Keratinocyte (primary cell): Measurements from ENCODE around the gene TSPAN11. TPM values are rescaled to one million over a fixed set of nuclear protein-coding genes. Genes with fewer than 3 reads are reported as not detected.

Source experiments
- DNase-seq: peaks from one replicate; pipeline ENCODE4 v3.0.0-alpha.2; 2011; ENCODE audit warnings: low read depth, missing footprints, low spot score
- FAIRE-seq: peaks from 2 replicates; lab custom pipeline; 2011; peaks lifted over from hg19 to GRCh38; lab: Jason Lieb, UNC
- H2AFZ ChIP-seq: 2 replicates; pipeline ENCODE4 v1.6.0; 2012; ENCODE audit warnings: low read length, control low read depth, inconsistent platforms; ENCODE audit not compliant: control insufficient read depth
- H3K27ac ChIP-seq: 2 replicates; pipeline ENCODE4 v1.5.1; 2011; ENCODE audit warnings: low read length; ENCODE audit not compliant: control insufficient read depth, insufficient read depth
- H3K27me3 ChIP-seq: 3 replicates; pipeline ENCODE4 v1.6.0; 2011; ENCODE audit warnings: low read length; ENCODE audit not compliant: control insufficient read depth, insufficient read depth; ENCODE audit errors: extremely low read depth
- H3K36me3 ChIP-seq, 2 experiments: 2 replicates in 1 of 2; 3 replicates in 1 of 2; pipeline ENCODE4 v1.5.1; 2011; ENCODE audit warnings: low read length in 2 of 2, mild to moderate bottlenecking in 1 of 2; ENCODE audit not compliant: control insufficient read depth in 2 of 2, insufficient read depth in 2 of 2; ENCODE audit errors: extremely low read depth in 1 of 2
- H3K4me1 ChIP-seq: 3 replicates; pipeline ENCODE4 v1.5.1; 2011; ENCODE audit warnings: low read length; ENCODE audit not compliant: control insufficient read depth, insufficient read depth; ENCODE audit errors: extremely low read depth
- H3K4me2 ChIP-seq: 3 replicates; pipeline ENCODE4 v1.6.0; 2011; ENCODE audit warnings: low read depth, low read length; ENCODE audit not compliant: control insufficient read depth, insufficient read depth; ENCODE audit errors: extremely low read depth
- H3K4me3 ChIP-seq, 3 experiments: fragments of 200-600 bp in 1 of 3; sonication (generic) in 1 of 3; 2 replicates in 2 of 3; 3 replicates in 1 of 3; pipeline ENCODE4 v1.5.1; 2011 to 2016; ENCODE audit warnings: low read length in 3 of 3, mild to moderate bottlenecking in 3 of 3, control low read depth in 2 of 3, inconsistent platforms in 1 of 3, low read depth in 1 of 3, mixed read lengths in 1 of 3, mixed run types in 1 of 3, moderate library complexity in 1 of 3; ENCODE audit not compliant: control insufficient read depth in 2 of 3, insufficient read depth in 2 of 3; ENCODE audit errors: extremely low read depth in 1 of 3
- H3K79me2 ChIP-seq: 2 replicates; pipeline ENCODE4 v1.6.0; 2012; ENCODE audit warnings: low read length; ENCODE audit not compliant: control insufficient read depth, insufficient read depth
- H3K9ac ChIP-seq: 3 replicates; pipeline ENCODE4 v1.6.0; 2011; ENCODE audit warnings: low read length; ENCODE audit not compliant: control insufficient read depth, insufficient read depth; ENCODE audit errors: extremely low read depth
- H3K9me1 ChIP-seq: 3 replicates; pipeline ENCODE4 v1.6.0; 2011; ENCODE audit warnings: low read length; ENCODE audit not compliant: control insufficient read depth, insufficient read depth; ENCODE audit errors: extremely low read depth
- H3K9me3 ChIP-seq: 2 replicates; pipeline ENCODE4 v1.5.1; 2012; ENCODE audit warnings: low read depth, low read length; ENCODE audit not compliant: control insufficient read depth
- H4K20me1 ChIP-seq: 3 replicates; pipeline ENCODE4 v1.6.0; 2011; ENCODE audit warnings: low read length; ENCODE audit not compliant: control insufficient read depth, insufficient read depth; ENCODE audit errors: extremely low read depth
- EZH2 ChIP-seq: IDR thresholded peaks from one replicate; pipeline ENCODE4 v1.6.1; 2012; ENCODE audit warnings: inconsistent platforms, mild to moderate bottlenecking, low read length, moderate library complexity
- dilution Hi-C: fragments of 300-500 bp; cut with MboI; formaldehyde crosslinking; loops from one replicate; pipeline ENCODE4 v1.7.0; 2020; ENCODE audit warnings: low sequenced_read_pairs; ENCODE audit not compliant: extremely low pct_ligation_motif_present
- polyA plus RNA-seq, 5 experiments: library from polyadenylated mRNA; depleted of rRNA in 3 of 5; stranded (reverse) in 3 of 5; stranded (forward) in 1 of 5; unstranded in 1 of 5; fragments of >200 nt; gene quantifications; 1 replicate in 1 of 5; 2 replicates in 3 of 5; 3 replicates in 1 of 5; pipeline versions ENCODE4 v1.2.1 to v1.2.3, GENCODE V29; 2011 to 2012; ENCODE audit warnings: missing spikeins in 2 of 5, low read depth in 1 of 5, low replicate concordance in 1 of 5
- TF ChIP-seq, protein P1 (sequence below), 3 experiments: IDR thresholded peaks in 1 of 3; conservative IDR thresholded peaks in 1 of 3; optimal IDR thresholded peaks in 1 of 3; 2 replicates in 2 of 3; 3 replicates in 1 of 3; pipeline versions ENCODE3 to v1.5.1; 2011; ENCODE audit warnings: low read length in 3 of 3, mild to moderate bottlenecking in 3 of 3, moderate library complexity in 2 of 3, control low read depth in 1 of 3, inconsistent platforms in 1 of 3; ENCODE audit not compliant: insufficient read depth in 2 of 3; ENCODE audit errors: extremely low read depth in 1 of 3

The TSPAN11 gene
- polyA plus RNA-seq, 1 donor (not counting 4 experiments of a cell fraction or from before 2014, with no cell fraction given): not detected

GRCh38 chr12:31021809-31022494, 95.4 kb downstream of the TSPAN11 start:
- DNase-seq (no peak), FAIRE-seq (no peak)
- Histone ChIP-seq H3K9me3 (no peaks in the 10 kb centered on the region), H3K9me1 (no peaks in the 10 kb centered on the region), H3K27ac (no peak overlapping the region), H3K27me3 (peaks cover 7% of the 10 kb centered on the region), H2AFZ (no peak overlapping the region), H3K4me2 (no peak overlapping the region), H3K36me3 (no peaks in the 10 kb centered on the region), H3K9ac (no peak overlapping the region), H3K79me2 (no peaks in the 10 kb centered on the region), H3K4me3 (no peak overlapping the region), H3K4me1 (no peaks in the 10 kb centered on the region), H4K20me1 (no peaks in the 10 kb centered on the region)
- no peak for TF ChIP-seq EZH2
- TF ChIP-seq, protein P1, sequence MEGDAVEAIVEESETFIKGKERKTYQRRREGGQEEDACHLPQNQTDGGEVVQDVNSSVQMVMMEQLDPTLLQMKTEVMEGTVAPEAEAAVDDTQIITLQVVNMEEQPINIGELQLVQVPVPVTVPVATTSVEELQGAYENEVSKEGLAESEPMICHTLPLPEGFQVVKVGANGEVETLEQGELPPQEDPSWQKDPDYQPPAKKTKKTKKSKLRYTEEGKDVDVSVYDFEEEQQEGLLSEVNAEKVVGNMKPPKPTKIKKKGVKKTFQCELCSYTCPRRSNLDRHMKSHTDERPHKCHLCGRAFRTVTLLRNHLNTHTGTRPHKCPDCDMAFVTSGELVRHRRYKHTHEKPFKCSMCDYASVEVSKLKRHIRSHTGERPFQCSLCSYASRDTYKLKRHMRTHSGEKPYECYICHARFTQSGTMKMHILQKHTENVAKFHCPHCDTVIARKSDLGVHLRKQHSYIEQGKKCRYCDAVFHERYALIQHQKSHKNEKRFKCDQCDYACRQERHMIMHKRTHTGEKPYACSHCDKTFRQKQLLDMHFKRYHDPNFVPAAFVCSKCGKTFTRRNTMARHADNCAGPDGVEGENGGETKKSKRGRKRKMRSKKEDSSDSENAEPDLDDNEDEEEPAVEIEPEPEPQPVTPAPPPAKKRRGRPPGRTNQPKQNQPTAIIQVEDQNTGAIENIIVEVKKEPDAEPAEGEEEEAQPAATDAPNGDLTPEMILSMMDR (optimal IDR thresholded peaks at IDR 0.05 in 1 of 3, IDR thresholded peaks at IDR 0.05 in 1 of 3, conservative IDR thresholded peaks at IDR 0.05 in 1 of 3; ENCODE audit: extremely low read depth in 1 of 3, insufficient read depth in 2 of 3, low read length in 3 of 3): no peak
- dilution Hi-C loops: no loop called here

GRCh38 chr12:31023271-31023724, 96.8 kb downstream of the TSPAN11 start:
- Histone ChIP-seq H3K9me3 (no peaks in the 10 kb centered on the region), H3K4me1 (no peaks in the 10 kb centered on the region), H3K4me2 (no peak overlapping the region), H3K4me3 (no peak overlapping the region), H3K27me3 (peaks cover 7% of the 10 kb centered on the region), H2AFZ (no peak overlapping the region), H3K79me2 (no peaks in the 10 kb centered on the region), H3K27ac (no peak overlapping the region), H3K9ac (no peak overlapping the region), H4K20me1 (no peaks in the 10 kb centered on the region), H3K9me1 (no peaks in the 10 kb centered on the region), H3K36me3 (no peaks in the 10 kb centered on the region)
- DNase-seq (no peak), FAIRE-seq (no peak)
- dilution Hi-C loops: no loop called here
- no peak for TF ChIP-seq EZH2
- TF ChIP-seq, protein P1 (optimal IDR thresholded peaks at IDR 0.05 in 1 of 3, IDR thresholded peaks at IDR 0.05 in 1 of 3, conservative IDR thresholded peaks at IDR 0.05 in 1 of 3; ENCODE audit: extremely low read depth in 1 of 3, insufficient read depth in 2 of 3, low read length in 3 of 3): no peak
